GM13977 (cell line): ENCODE data around the gene TRIP6.
A peak's percentile ranks its signal among the peaks of the same experiment; 100 is the strongest.

ENCODE experiments used
- DNase-seq: peaks from one replicate; pipeline ENCODE4 v3.0.0; 2012; ENCODE audit warnings: low spot score
- CTCF ChIP-seq: IDR thresholded peaks from 2 replicates; pipeline ENCODE4 v1.5.1; 2012; ENCODE audit warnings: mild to moderate bottlenecking, control low read depth; ENCODE audit not compliant: insufficient read depth; ENCODE audit errors: extremely low read depth, missing control alignments
- in situ Hi-C: fragments of 300-500 bp; cut with MboI; formaldehyde crosslinking; loops from one replicate; pipeline ENCODE4 v1.12.0; 2022; ENCODE audit warnings: low sequenced_read_pairs, low pct_unique_long_range_greater_than_20kb, mixed read lengths, inconsistent platforms; ENCODE audit not compliant: unreplicated experiment

TRIP6 gene

GRCh38 chr7:100829150-100829716, 38.0 kb upstream of the TRIP6 start:
- in situ Hi-C loops = no loop called here
- peak; percentile 12 for DNase-seq
- TF ChIP-seq CTCF = no peak

- no peak for TF ChIP-seq CTCF
Measured at GRCh38 chr7:100830396-100830795, 36.8 kb upstream of the TRIP6 start.

GRCh38 chr7:100832281-100832633, 34.9 kb upstream of the TRIP6 start:
- no peak for TF ChIP-seq CTCF
- DNase-seq = no peak
- in situ Hi-C loops = no loop called here

More at GRCh38 chr7:100830396-100830795, 36.8 kb upstream of the TRIP6 start:
- in situ Hi-C loops = no loop called here
- no peak for DNase-seq

- no peak for DNase-seq
- in situ Hi-C loops = no loop called here
- TF ChIP-seq CTCF = no peak
Measured at GRCh38 chr7:100835903-100836811, 31.0 kb upstream of the TRIP6 start.

- no peak for TF ChIP-seq CTCF
Measured at GRCh38 chr7:100836812-100837098, 30.4 kb upstream of the TRIP6 start.

GRCh38 chr7:100837099-100837836, 29.9 kb upstream of the TRIP6 start:
- peak; percentile 85 for DNase-seq
- in situ Hi-C loops = no loop called here

More at GRCh38 chr7:100836812-100837098, 30.4 kb upstream of the TRIP6 start:
- no peak for DNase-seq
- in situ Hi-C loops = no loop called here

More at GRCh38 chr7:100837099-100837836, 29.9 kb upstream of the TRIP6 start:
- TF ChIP-seq CTCF = no peak
